GM18873 (cell line): Measurements from ENCODE around the gene PRR13.
"Not testable (repeated sequence)": the region's sequence is repeated elsewhere in the genome, so short reads cannot be mapped to it uniquely, and the experiment has no call there.

Experiments used
- ATAC-seq: cut with Tn5 transposase; IDR thresholded peaks from one replicate; pipeline ENCODE4 v1.9.1; 2021; ENCODE audit warnings: mild to moderate bottlenecking, moderate library complexity, moderate number of reproducible peaks; ENCODE audit not compliant: unreplicated experiment, low FRiP score

PRR13 gene

GRCh38 chr12:53467082-53467481, 25.5 kb downstream of the PRR13 start:
- no peak for ATAC-seq

GRCh38 chr12:53467880-53468279, 26.3 kb downstream of the PRR13 start:
- no peak for ATAC-seq

- ATAC-seq = no peak
Measured at GRCh38 chr12:53468282-53468681, 26.7 kb downstream of the PRR13 start.

- ATAC-seq = no peak
Measured at GRCh38 chr12:53472056-53472582, 30.6 kb downstream of the PRR13 start.

- no peak for ATAC-seq
Measured at GRCh38 chr12:53474077-53474476, 32.5 kb downstream of the PRR13 start.

GRCh38 chr12:53474819-53475218, 33.3 kb downstream of the PRR13 start:
- no peak for ATAC-seq

- ATAC-seq = no peak
Measured at GRCh38 chr12:53476769-53477209, 35.3 kb downstream of the PRR13 start.

GRCh38 chr12:53478865-53479264, 37.3 kb downstream of the PRR13 start:
- ATAC-seq = no peak

- no peak for ATAC-seq
Measured at GRCh38 chr12:53479331-53479730, 37.8 kb downstream of the PRR13 start.

- no peak for ATAC-seq
Measured at GRCh38 chr12:53480491-53481442, 39.2 kb downstream of the PRR13 start.

GRCh38 chr12:53481458-53481857, 39.9 kb downstream of the PRR13 start:
- ATAC-seq = not testable (repeated sequence)

- ATAC-seq = no peak
Measured at GRCh38 chr12:53481939-53482586, 40.5 kb downstream of the PRR13 start.

- ATAC-seq = no peak
Measured at GRCh38 chr12:53482626-53483168, 41.2 kb downstream of the PRR13 start.

GRCh38 chr12:53483225-53483978, 41.9 kb downstream of the PRR13 start:
- ATAC-seq = no peak

GRCh38 chr12:53483979-53484377, 42.4 kb downstream of the PRR13 start:
- no peak for ATAC-seq

- no peak for ATAC-seq
Measured at GRCh38 chr12:53484686-53485575, 43.4 kb downstream of the PRR13 start.

- no peak for ATAC-seq
Measured at GRCh38 chr12:53485955-53486735, 44.6 kb downstream of the PRR13 start.

GRCh38 chr12:53486736-53487487, 45.4 kb downstream of the PRR13 start:
- ATAC-seq = no peak
